Activated T-helper 1 cell treated with Interleukin-2 at 50 U/mL for 16 hours (primary cell): ENCODE data around the gene CAPNS2.

Source experiments
- DNase-seq: peaks from one replicate; pipeline ENCODE4 v3.0.0-alpha.2; 2020; ENCODE audit warnings: low read depth

The CAPNS2 gene

DNA sequence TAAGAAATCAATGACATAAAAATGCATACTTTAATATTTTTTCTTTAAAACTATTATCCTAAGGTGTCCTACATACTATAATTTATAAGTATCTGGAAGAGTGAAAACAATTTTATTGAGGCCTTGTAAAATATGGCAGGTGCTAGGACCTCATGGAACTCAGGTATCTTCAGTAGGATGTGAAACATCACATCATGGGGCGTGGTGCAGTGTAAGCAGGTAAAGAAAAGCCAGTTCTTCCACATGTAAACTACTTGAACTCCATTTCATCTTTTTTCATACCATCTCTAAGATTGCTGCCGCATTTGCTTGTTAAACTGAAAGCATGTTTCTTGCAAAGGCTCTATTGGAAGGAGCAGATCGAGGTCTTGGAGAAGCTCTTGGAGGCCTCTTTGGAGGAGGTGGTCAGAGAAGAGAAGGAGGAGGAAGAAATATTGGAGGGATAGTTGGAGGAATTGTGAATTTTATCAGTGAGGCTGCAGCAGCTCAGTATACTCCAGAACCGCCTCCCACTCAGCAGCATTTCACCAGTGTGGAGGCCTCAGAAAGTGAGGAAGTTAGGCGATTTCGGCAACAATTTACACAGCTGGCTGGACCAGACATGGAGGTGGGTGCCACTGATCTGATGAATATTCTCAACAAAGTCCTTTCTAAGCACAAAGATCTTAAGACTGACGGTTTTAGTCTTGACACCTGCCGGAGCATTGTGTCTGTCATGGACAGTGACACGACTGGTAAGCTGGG is at the start of gene CAPNS2:
Gene CAPNS2, plus strand, starts transcription at position 253 of the 744 bp plus-strand sequence. Its CDS starts 73 bp downstream, at position 326.
- no peak for DNase-seq

DNA sequence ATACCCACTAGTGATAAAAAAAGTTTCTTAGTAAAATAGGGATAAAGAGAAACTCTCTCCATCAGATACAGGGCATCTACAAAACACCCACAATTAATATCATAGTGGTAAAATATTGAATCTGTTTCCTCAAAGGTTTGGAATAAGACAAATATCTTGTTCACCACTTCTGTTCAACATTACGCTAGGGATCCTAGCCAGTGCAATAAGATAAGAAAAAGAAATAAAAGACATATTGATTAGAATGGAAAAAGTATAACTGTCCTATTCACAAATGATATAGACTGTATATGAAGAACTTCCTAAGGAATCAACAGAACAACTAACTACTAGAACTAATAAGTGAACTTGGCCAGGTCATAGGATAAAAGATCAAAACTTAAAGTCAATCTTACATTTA is 44.7 kb upstream of the CAPNS2 start:
- DNase-seq: no peak

DNA sequence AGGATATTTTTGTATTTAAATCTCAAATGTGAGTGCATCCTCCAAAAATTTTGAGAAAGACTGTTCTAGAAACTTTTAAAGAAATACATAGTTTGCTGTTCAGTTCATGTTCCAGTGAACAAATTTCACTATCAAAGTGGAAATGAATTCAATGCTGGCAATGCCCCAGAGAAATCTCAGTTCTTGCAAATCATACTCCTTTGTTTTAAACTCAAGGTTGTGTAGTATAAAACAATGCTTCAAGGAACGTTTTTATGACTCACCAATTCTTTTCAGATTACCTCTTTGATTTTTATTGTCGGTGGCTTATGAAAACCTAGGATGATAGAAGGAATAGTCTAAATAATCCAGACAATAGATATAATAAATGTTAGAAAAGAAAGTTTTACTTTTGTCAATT is 40.0 kb upstream of the CAPNS2 start:
- DNase-seq: no peak

DNA sequence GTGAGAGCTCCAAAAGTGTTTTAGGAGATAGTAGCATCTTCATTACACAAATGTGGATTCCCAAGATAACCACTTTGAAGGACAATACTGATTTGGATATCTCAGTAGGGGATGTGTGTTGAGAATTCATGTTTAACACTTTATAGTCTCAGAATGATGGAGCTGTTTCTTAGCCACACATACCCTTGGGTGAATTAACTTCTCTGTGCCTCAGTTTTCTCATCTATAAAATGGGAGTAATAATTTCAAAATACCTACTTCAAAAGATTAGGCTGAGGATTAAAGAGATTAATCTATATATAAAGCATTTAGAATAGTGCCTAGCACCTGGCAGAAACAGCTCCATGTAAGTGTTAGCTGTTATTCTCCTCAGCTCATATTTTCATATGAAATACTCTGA is 38.6 kb upstream of the CAPNS2 start:
- DNase-seq: no peak

DNA sequence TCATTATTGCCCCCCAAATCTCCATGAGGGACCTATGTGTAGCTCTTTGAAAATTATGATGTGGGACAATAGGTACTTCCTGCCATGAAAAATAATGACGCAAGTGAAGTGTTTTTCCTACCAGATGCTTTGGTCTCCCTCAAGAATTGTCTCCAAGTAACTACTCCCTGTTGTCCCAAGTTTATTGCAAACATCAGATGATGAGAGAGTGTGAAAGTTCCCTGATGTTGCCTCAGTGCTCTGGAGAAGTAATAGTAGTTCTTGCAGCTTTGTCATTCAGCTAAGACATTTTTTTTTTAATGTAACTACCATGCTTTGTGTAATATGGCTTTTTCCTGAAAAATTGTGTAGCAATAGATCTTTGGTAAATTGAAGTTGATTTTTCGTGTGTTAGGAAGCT is 37.5 kb upstream of the CAPNS2 start:
- no peak for DNase-seq

DNA sequence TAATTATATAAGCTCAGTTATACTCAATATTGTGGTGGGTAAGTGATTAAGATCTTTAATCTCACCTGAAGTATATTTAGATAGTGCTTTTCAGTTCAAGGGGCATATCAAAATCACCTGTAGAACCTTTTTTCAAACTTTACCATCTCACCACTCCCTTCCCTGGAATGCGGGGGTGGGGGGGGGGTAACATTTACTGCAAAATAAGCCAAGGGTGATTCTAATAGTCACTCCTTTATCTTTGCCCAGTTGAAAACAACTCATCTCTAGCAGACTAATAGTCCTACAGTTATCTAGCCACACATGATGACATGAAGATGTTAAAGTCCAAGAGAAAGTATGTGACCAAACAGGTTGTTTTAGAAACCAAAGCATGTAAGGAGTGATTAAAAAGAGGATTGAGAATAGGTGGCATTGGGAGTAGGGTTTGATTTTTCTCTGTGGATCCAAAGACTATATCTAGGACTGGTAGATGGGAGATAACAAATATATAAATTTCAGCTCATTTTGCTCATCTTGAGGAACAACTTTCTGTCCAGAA is 36.1 kb upstream of the CAPNS2 start:
- no peak for DNase-seq

DNA sequence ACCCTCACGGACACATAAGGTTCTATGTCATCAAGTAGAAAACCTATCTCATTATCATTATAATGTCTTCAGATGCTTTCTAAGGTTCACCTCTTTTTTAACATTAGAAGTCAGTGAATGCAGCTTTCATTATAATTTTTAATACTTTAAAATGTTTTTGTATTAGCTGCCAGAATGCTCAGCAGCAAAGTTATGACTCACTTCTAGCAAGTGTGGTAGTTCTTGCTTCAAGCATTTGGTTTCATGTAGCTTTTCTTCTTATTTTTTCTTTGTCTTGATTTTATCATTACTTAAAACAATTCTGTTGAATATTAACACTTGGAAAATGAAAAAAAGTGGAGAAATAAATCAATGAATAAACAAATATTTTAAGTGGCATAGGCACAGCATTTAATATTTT is 34.3 kb upstream of the CAPNS2 start:
- no peak for DNase-seq

DNA sequence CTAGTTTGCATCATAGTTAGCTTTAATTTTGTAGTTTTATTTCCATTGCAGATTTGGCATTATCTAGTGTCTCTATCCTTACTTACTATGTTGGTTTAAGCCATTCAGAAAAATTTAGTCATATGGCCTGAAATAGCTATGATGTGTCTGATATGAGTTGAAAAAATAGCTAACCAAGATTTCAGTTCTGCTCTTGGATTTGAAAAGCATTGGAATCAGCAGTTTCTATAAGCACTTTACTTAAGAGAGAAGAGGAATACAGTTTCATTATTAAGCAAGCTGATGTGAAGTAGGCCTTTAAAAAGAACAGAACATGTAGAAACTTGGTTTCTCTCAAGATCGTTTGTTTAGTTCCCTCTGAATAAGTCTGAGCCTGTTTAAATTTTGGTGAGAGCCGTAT is 31.7 kb upstream of the CAPNS2 start:
- DNase-seq: no peak

DNA sequence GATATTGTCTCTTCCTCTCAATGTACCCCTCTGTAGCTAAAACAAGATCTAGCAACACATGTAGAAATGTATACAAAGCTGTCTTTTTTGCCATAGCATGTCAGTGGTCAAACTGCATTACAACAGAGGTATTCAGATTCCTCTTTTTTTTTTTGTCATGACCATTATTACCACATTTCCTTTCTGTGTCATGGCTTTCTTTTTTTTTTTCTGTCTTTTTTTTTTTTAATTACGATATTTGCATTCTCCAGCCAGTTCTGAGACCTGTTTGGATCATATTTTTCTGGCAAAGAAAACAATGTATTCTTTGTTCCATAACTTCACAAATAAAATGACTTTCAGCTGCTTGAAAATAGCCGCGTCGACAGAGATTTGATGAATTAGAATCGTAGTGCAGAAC is 27.4 kb upstream of the CAPNS2 start:
- no peak for DNase-seq

DNA sequence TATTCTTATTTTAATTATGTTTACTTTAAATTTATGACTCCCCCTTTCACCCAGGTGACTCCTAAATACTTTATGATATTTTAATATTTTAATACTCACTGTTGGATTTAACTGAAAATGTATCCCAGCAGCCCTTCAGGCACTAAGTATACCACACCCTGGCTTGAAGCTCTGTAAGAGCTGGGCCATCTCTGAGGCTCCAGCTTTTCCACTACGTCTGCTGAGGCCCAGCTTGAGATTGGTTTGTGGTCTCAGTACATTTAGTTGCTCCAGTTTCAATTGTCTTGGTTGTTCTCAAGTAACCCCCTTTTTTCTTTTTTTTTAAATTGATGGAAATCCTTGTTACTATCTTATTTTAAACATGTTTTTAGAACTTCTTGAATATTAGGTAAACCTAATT is 27.0 kb upstream of the CAPNS2 start:
- no peak for DNase-seq

DNA sequence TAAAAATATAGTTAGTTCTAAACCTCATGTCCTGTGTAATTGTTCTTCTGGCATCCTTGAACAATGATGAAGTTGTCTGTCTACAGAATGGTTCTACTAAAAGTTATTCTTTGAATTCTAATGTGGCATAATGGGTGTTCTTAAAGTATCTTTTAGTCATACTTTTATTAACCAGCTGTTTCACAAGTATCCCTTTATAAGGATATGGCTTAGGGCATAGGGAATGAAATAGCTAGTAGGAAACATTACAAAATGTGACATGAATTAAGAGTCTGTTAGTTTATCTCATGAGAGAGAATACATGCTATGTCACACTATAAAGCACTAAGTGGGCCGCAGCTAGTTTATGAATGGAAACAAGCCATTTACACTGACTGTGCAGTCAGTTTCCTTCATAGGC is 26.3 kb upstream of the CAPNS2 start:
- no peak for DNase-seq

DNA sequence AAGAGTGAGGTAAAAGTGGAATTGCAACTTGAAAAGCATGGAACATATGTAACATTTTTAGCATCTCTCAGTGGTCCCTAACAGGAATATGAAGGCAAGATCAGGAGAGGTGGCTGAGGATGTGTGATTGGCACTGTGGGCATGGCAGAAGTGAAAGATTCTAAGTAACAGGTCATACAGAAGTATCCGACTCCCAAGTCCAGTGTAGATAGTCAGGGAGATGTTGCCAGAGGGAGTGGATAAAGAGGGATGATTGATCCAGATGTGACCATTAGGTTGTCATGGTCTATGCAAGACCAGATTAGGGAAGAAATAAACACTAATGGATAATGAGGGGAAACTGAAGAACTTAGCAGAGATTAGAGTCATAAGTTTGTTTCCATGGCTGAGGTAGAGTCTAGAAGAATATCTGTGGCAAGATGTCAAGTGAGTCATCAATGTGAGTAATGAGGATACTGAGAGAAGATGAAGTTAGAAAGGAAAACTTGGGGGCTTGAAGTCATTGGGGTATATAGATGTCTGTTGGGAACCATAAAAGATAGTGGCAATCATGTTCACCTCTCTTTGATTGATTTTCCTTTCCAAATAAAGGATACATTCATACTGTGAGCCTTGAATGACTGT is 23.9 kb upstream of the CAPNS2 start:
- DNase-seq: no peak

DNA sequence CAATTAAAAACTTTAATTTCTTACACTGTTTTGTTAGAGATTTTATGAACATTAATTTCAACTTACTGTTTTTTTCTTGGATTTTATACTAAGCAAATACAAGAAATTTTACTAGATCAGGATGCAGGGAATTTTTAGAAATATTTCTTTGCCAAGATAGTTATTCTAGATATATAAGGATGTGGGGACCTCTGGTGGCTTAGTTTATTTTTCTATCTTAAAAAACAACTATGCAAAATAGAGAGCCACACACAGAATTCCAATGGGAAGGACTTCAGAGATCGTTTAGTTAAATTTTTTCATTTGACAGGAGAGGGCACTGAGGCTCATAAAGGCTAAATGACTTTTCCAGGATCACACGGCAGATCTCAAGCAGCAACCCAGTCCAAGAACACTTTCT is 23.0 kb upstream of the CAPNS2 start:
- DNase-seq: no peak

DNA sequence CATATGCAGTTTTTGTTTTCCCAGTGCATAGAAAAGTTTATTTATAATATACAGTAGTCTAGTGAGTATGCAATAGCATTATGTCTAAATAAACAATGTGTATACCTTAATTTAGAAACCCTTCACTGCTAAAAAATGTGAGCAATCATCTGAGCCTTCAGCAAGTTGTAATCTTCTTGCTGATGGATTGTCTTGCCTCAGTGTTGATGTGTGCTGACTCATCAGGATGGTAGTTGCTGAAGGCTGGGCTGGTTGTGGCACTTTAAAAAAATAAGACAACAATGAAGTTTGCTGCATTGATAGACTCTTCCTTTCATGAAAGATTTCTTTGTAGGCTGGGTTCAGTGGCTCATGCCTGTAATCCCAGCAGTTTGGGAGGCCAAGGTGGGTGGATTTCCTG is 13.9 kb upstream of the CAPNS2 start:
- no peak for DNase-seq

DNA sequence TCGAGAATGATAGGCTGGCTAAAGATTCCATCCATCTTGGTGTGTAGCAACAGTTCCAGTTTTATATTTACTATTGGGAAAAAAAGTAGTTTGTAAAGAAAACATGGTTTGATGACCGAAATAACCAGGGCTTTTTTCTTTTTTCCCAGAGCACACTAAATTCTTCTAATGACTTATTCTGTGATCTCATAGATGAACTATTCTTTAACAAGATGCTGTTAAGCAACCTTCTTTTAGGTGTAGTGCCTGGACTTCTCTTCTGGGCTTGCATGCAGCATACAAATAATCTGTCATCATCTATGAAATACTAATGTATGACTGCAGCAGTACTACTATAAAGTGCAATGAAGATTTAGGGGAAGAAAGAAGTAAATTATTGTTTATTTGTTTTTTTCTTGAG is 11.0 kb upstream of the CAPNS2 start:
- DNase-seq: no peak

DNA sequence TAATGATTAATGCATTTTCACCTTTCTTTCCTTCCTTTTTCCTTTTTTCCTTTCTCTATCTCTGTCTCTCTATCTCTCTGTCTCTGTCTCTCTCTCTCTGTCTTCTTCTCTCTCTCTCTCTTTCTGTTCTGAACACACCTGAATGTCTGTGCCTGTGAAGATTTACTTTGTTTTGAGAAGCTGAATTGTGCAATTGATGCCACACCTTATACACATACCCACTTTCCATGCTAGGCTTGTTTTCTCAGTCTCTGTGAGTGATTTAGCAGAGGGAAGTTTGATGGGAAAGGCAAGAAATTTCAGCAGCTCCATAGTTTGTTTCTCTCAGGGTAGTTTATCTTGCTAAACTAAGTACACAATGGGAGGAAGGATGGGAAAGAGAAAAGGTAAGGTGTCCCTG is 9.3 kb upstream of the CAPNS2 start:
- DNase-seq: no peak

DNA sequence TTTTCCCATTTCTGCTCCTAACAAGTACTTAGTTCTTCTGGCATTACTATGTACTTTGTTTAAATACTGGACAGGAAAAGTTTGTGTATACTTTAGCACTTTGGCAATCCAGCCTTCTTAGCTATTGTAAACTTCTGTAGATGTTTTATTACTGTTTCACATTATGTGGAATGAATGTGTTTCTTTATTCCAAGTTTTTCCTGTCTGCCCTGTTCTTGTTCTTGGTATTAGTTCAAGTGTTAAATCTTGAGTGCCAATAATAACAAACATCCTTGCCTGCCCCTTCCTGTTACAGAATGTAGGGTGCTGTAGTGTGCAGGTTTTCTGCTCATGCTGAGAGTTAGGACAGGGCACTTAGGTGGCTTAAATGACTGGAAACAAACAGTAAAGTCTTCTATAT is 7.3 kb upstream of the CAPNS2 start:
- no peak for DNase-seq

DNA sequence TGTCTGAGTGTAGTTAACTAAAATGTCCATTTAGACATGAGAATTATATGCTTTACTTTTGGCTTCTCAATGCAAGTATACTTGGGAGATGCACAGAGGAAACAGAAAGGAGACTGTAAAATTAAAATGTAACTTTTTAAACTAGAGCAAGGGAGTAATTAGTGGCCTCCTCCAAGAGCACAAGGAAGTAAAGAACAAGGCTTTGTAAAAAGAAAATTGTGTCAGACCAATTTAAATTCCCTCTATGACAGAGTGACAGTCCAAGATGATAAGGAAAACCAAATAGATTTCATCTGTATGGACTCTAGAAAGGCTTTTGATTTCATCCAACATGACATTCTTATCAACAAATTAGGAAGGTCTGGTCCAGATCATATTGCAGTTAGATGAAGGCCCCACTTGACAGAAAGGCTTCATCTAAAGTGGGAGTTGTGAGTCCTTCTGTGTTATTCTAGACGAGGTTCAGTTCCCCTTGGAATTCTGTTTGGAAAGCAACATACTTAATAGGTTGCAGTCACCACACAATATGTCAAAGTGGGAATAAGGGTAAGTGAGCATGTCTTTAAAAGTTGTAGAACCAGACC is 6.5 kb upstream of the CAPNS2 start:
- no peak for DNase-seq

DNA sequence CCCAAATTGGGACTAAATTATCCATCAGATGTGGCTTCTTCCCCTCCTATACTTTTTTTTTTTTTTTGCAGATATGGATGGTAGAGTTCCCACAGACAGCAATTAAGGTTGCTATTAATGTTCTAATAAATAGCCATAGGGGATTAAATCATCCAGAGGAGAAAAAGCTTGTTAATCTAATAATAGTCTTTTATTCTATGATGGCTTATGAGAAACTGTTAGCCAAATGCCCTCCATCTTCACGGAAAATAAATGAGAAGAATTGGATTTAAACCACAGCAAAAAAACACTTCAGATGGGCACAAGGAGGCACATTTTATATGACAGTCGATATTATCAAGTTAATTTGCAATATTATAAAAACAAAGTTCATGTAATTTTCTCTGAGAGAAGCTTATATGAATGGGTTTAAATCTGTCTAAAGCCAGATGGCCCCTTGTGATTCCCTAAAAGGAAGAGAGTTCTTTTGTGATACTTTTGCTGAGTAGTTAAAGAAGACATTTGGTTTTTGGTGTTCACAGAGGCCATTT is 5.1 kb upstream of the CAPNS2 start:
- no peak for DNase-seq

DNA sequence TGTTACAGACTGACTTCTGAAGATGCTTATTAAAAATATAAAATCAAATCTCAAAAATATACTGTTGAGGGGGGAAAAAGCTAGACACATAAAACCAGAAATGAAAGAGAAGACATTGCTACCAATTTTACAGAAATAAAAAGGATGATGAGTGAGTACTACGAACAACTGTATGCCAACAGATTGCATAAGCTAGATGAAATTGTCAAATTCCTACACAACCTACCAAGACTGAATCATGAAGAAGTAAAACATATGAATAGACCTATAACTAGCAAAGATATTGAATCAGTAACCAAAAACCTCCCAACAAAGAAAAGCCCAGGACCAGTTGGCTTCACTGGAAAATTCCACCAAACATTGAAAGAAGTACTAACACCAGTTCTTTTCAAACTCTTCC is 3.5 kb upstream of the CAPNS2 start:
- no peak for DNase-seq

DNA sequence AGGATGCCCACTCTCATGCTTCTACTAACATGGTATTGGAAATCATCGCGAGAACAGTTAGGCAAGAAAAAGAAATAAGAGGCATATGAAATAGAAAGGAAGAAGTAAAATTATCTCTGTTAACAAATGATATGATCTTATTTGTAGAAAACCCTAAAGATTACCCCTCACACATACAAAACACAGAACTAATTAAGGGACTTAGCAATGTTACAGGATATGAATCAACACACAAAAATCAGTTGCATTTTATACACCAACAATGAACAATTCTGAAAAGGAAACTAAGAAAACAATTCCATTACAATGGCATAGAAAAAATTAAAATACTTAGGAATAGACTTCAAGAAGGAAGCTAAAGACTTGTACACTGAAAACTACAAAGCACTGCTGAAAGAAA is 2.7 kb upstream of the CAPNS2 start:
- no peak for DNase-seq

DNA sequence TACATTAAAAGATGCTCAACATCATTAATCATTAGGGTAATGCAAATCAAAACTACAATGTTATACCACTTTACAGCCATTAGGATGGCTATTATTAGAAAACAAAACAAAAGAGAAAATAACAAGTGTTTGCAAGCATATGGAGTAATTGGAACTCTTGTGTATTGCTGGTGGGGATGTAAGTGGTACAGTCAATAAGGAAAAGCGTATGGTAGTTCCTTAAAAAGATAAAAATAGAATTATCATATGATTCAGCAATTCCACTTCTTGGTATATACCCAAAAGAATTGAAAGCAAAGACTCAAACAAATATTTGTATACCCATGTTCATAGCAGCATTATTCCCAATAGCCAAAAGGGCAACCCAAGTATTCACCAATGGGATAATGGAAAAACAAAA is 1.4 kb upstream of the CAPNS2 start:
- DNase-seq: no peak

DNA sequence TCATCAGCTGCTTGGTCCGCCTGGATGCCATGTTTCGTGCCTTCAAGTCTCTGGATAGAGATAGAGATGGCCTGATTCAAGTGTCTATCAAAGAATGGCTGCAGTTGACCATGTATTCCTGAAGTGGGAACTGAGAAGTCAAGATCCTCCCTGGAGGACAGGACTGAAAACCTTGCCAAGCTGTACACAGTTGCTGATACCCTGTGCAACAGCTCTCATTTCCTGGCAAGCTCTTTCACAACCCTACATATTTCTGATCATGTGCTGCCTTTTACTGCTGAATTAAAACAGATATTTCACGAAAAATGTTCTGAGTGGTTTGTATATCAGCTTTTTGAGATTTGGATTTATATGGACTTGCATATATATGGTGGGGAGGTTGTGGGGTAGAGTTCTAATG is 898 bp downstream of the CAPNS2 start:
- no peak for DNase-seq
